ENCODE results near the gene C10orf62. TPM values are rescaled to one million over a fixed set of nuclear protein-coding genes. Genes with fewer than 3 reads are reported as not detected.

Gene C10orf62
- total and polyA plus RNA-seq, 2 experiments from 2014 or later: not detected

- Histone ChIP-seq H3K9me2 (ENCODE audit: insufficient read depth) (no peaks in the 10 kb centered on the region), H3F3A (replicated peaks; ENCODE audit: low read depth) (no peaks in the 10 kb centered on the region), H3K4me3 (no peak overlapping the region), H3K4me2 (no peak overlapping the region), H3K4me1 (ENCODE audit: insufficient read depth) (no peaks in the 10 kb centered on the region), H3K79me2 (replicated peaks; ENCODE audit: insufficient read depth) (no peaks in the 10 kb centered on the region), H4K20me1 (replicated peaks; ENCODE audit: insufficient read depth) (0 out of 2 replicates have a peak, but pooled peaks cover 1% of the 10 kb centered on the region), H3K27me3 (ENCODE audit: insufficient read depth) (no peaks in the 10 kb centered on the region), H3K36me3 (ENCODE audit: insufficient read depth) (no peaks in the 10 kb centered on the region), H3K27ac (ENCODE audit: low read depth) (no peak overlapping the region), H2AFZ (no peak overlapping the region)
- Mint-ChIP-seq H3K4me3 (no peak overlapping the region), H3K36me3 (ENCODE audit: low read depth) (no peaks in the 10 kb centered on the region), H3K4me1 (peaks cover 10% of the 10 kb centered on the region), H3K27me3 (ENCODE audit: insufficient read depth, low read depth, poor library complexity) (peaks cover 4% of the 10 kb centered on the region), H3K27ac (no peak overlapping the region), H3K9me3 (no peaks in the 10 kb centered on the region)
- TF ChIP-seq EZH2phosphoT487 (IDR thresholded peaks at IDR 0.05; ENCODE audit: unreplicated experiment) (no peak), CTCF (conservative IDR thresholded peaks at IDR 0.05; ENCODE audit: low read depth in 2 of 2) (no peak), POLR2AphosphoS5 (IDR thresholded peaks at IDR 0.05; ENCODE audit: low read depth) (no peak), JUNB (IDR thresholded peaks at IDR 0.05; ENCODE audit: unreplicated experiment) (no peak), ZNF331 (CRISPR knock-in tag; IDR thresholded peaks at IDR 0.05; ENCODE audit: low read depth) (no peak), NANOG (IDR thresholded peaks at IDR 0.05; ENCODE audit: borderline replicate concordance) (no peak), ZNF114 (CRISPR knock-in tag; IDR thresholded peaks at IDR 0.05) (no peak), ETS1 (IDR thresholded peaks at IDR 0.05) (no peak), ZNF462 (CRISPR knock-in tag; IDR thresholded peaks at IDR 0.05) (no peak), STAT1 (IDR thresholded peaks at IDR 0.05; ENCODE audit: unreplicated experiment) (no peak), CREB1 (CRISPR knock-in tag; IDR thresholded peaks at IDR 0.05; ENCODE audit: low read depth) (no peak), REST (IDR thresholded peaks at IDR 0.05; ENCODE audit: unreplicated experiment) (no peak), EZH2 (IDR thresholded peaks at IDR 0.05; ENCODE audit: low read depth, unreplicated experiment) (no peak)
- DNase-seq (ENCODE audit: low spot score) (no peak), ATAC-seq (no peak)
Observed at GRCh38 chr10:97608991-97609561, 19.6 kb downstream of the C10orf62 start.
